ENCODE results near the gene FOXP1. TPM values are rescaled to one million over a fixed set of nuclear protein-coding genes. Genes with fewer than 3 reads are reported as not detected.

Gene FOXP1
- polyA plus RNA-seq, 1 donor from 2014 or later: 5.6 TPM

DNA sequence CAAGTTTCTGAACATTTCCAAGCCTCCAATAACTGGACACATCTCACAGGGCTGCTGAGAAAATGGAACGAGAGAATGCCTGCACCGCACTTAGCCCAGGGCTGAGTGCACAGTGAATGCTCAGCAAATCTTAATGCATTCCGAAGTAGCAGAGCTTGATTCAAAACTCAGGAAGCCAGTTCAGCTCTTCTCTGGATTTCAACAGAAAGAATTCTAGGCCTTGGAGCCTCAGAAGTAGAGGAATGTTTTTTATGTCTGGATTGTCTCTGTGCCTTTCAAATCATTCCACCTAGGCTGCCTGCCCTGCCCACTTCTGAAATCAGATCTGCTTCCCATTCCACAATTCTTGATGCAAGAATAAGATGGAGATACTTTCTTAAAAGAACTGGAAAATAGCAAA lies 9.6 kb upstream of the FOXP1 start:
- Histone ChIP-seq H2AFZ (ENCODE audit: low read depth, low read length) (no peak overlapping the region), H3K9ac (ENCODE audit: low read length) (no peak overlapping the region)

DNA sequence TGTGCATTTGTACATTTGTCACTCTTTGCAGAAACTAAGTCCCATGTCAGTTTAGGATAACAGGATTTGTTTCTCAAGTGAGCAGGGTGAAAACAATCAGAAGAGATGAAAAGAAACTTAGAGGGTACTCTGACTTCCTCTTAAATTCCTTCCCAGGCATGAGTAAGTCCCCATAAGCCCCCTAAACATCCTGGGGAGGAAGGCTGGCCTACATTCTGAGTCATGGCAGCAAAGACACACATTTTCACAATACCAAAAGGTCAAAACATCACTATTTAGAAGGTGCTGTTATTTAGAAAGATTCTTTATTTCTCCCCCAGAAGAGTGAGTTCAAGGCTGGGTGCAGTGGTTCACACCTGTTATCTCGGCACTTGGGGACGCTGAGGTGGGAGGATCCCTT lies 7.6 kb upstream of the FOXP1 start:
- Histone ChIP-seq H3K27ac (ENCODE audit: low read length) (no peak overlapping the region), H4K20me1 (ENCODE audit: insufficient read depth) (no peaks in the 10 kb centered on the region), H3K9ac (ENCODE audit: low read length) (no peak overlapping the region), H3K4me2 (ENCODE audit: low read length) (no peak overlapping the region), H3K27me3 (ENCODE audit: insufficient read depth, low read depth, low read length) (no peaks in the 10 kb centered on the region), H3K9me2 (ENCODE audit: insufficient read depth, low read length) (no peaks in the 10 kb centered on the region), H3K36me3 (ENCODE audit: insufficient read depth, low read length) (no peaks in the 10 kb centered on the region), H3K9me3 (ENCODE audit: low read length) (no peaks in the 10 kb centered on the region), H3F3A (ENCODE audit: insufficient read depth, low read length, poor library complexity, severe bottlenecking) (peaks cover 2% of the 10 kb centered on the region), H3K79me2 (replicated peaks; ENCODE audit: insufficient read depth, low read length) (no peaks in the 10 kb centered on the region), H3K4me3 (ENCODE audit: low read length) (no peak overlapping the region), H2AFZ (ENCODE audit: low read depth, low read length) (no peak overlapping the region)
- TF ChIP-seq, protein P1, sequence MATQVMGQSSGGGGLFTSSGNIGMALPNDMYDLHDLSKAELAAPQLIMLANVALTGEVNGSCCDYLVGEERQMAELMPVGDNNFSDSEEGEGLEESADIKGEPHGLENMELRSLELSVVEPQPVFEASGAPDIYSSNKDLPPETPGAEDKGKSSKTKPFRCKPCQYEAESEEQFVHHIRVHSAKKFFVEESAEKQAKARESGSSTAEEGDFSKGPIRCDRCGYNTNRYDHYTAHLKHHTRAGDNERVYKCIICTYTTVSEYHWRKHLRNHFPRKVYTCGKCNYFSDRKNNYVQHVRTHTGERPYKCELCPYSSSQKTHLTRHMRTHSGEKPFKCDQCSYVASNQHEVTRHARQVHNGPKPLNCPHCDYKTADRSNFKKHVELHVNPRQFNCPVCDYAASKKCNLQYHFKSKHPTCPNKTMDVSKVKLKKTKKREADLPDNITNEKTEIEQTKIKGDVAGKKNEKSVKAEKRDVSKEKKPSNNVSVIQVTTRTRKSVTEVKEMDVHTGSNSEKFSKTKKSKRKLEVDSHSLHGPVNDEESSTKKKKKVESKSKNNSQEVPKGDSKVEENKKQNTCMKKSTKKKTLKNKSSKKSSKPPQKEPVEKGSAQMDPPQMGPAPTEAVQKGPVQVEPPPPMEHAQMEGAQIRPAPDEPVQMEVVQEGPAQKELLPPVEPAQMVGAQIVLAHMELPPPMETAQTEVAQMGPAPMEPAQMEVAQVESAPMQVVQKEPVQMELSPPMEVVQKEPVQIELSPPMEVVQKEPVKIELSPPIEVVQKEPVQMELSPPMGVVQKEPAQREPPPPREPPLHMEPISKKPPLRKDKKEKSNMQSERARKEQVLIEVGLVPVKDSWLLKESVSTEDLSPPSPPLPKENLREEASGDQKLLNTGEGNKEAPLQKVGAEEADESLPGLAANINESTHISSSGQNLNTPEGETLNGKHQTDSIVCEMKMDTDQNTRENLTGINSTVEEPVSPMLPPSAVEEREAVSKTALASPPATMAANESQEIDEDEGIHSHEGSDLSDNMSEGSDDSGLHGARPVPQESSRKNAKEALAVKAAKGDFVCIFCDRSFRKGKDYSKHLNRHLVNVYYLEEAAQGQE (IDR thresholded peaks at IDR 0.05; ENCODE audit: borderline replicate concordance): no peak
- TF ChIP-seq EZH2 (IDR thresholded peaks at IDR 0.05; ENCODE audit: borderline replicate concordance, insufficient read depth, low read length, poor library complexity, severe bottlenecking) (no peak), MXI1 (conservative IDR thresholded peaks at IDR 0.05; ENCODE audit: poor library complexity, severe bottlenecking) (no peak), EP300 (conservative IDR thresholded peaks at IDR 0.05; ENCODE audit: poor library complexity, severe bottlenecking) (no peak), TAF1 (IDR thresholded peaks at IDR 0.05; ENCODE audit: low read depth) (no peak), SMC3 (conservative IDR thresholded peaks at IDR 0.05; ENCODE audit: poor library complexity) (no peak), POLR2AphosphoS5 (IDR thresholded peaks at IDR 0.05) (no peak), RAD21 (conservative IDR thresholded peaks at IDR 0.05) (no peak)
- TF ChIP-seq, protein P2, sequence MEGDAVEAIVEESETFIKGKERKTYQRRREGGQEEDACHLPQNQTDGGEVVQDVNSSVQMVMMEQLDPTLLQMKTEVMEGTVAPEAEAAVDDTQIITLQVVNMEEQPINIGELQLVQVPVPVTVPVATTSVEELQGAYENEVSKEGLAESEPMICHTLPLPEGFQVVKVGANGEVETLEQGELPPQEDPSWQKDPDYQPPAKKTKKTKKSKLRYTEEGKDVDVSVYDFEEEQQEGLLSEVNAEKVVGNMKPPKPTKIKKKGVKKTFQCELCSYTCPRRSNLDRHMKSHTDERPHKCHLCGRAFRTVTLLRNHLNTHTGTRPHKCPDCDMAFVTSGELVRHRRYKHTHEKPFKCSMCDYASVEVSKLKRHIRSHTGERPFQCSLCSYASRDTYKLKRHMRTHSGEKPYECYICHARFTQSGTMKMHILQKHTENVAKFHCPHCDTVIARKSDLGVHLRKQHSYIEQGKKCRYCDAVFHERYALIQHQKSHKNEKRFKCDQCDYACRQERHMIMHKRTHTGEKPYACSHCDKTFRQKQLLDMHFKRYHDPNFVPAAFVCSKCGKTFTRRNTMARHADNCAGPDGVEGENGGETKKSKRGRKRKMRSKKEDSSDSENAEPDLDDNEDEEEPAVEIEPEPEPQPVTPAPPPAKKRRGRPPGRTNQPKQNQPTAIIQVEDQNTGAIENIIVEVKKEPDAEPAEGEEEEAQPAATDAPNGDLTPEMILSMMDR (IDR thresholded peaks at IDR 0.05; ENCODE audit: poor library complexity, severe bottlenecking): no peak

More for the DNA sequence above, 9.6 kb upstream of the FOXP1 start:
- Histone ChIP-seq H4K20me1 (ENCODE audit: insufficient read depth) (no peaks in the 10 kb centered on the region), H3K4me3 (ENCODE audit: low read length) (no peak overlapping the region), H3K4me2 (ENCODE audit: low read length) (no peak overlapping the region), H3K9me3 (ENCODE audit: low read length) (no peaks in the 10 kb centered on the region), H3K9me2 (ENCODE audit: insufficient read depth, low read length) (no peaks in the 10 kb centered on the region), H3F3A (ENCODE audit: insufficient read depth, low read length, poor library complexity, severe bottlenecking) (no peaks in the 10 kb centered on the region), H3K36me3 (ENCODE audit: insufficient read depth, low read length) (no peaks in the 10 kb centered on the region), H3K79me2 (replicated peaks; ENCODE audit: insufficient read depth, low read length) (no peaks in the 10 kb centered on the region), H3K27ac (ENCODE audit: low read length) (no peak overlapping the region), H3K27me3 (ENCODE audit: insufficient read depth, low read depth, low read length) (no peaks in the 10 kb centered on the region)
- TF ChIP-seq EP300 (conservative IDR thresholded peaks at IDR 0.05; ENCODE audit: poor library complexity, severe bottlenecking) (no peak), SMC3 (conservative IDR thresholded peaks at IDR 0.05; ENCODE audit: poor library complexity) (no peak), TAF1 (IDR thresholded peaks at IDR 0.05; ENCODE audit: low read depth) (no peak), POLR2AphosphoS5 (IDR thresholded peaks at IDR 0.05) (no peak), RAD21 (conservative IDR thresholded peaks at IDR 0.05) (no peak)
- TF ChIP-seq, protein P1 (IDR thresholded peaks at IDR 0.05; ENCODE audit: borderline replicate concordance): no peak
